Naive thymus-derived CD4-positive, alpha-beta T cell (primary cell): Measurements from ENCODE around the gene XAF1. TPM values are rescaled to one million over a fixed set of nuclear protein-coding genes. Genes with fewer than 3 reads are reported as not detected.

Experiments
- polyA plus RNA-seq, 2 donors: library from polyadenylated mRNA; unstranded; fragments of 300-500 nt; fragmentation: Illumina TruSeq; gene quantifications; one replicate each; pipeline ENCODE4 v1.2.3, GENCODE V29; 2021
- total RNA-seq, 6 experiments: library from RNA in 5 of 6; stranded (reverse) in 5 of 6; gene quantifications; 1 replicate in 5 of 6; 2 replicates in 1 of 6; pipeline ENCODE4 v1.2.3 and lab custom pipeline; 2021 to 2026

XAF1 gene
- total and polyA plus RNA-seq, 7 experiments from 2014 or later = 28.1 to 475 (median 58.1) TPM

Other genes starting within 250 kb of the XAF1 start
- gene PITPNM3, start 199.5 kb upstream of the XAF1 start, total RNA-seq = under 1 TPM; 0.46 to 0.58 (median 0.51) TPM
- gene PITPNM3, start 199.5 kb upstream of the XAF1 start, polyA plus RNA-seq = under 1 TPM in 1 of 2 donors, not detected in 1; 0.04 TPM
- gene KIAA0753, start 115.3 kb upstream of the XAF1 start, total RNA-seq = 10 to 100 TPM; 12.4 to 18.4 (median 17.9) TPM
- gene KIAA0753, start 115.3 kb upstream of the XAF1 start, polyA plus RNA-seq = 1 to 10 TPM; 2.6 to 3.5 TPM
- 10 to 100 TPM; 14.3 to 70.3 (median 18.5) TPM for gene TXNDC17, start 115.0 kb upstream of the XAF1 start, total RNA-seq
- 10 to 100 TPM; 65.1 to 89.7 TPM for gene TXNDC17, start 115.0 kb upstream of the XAF1 start, polyA plus RNA-seq
- 10 to 100 TPM; 21.4 to 41.2 (median 28.2) TPM for gene MED31, start 104.4 kb upstream of the XAF1 start, total RNA-seq
- gene MED31, start 104.4 kb upstream of the XAF1 start, polyA plus RNA-seq = 10 to 100 TPM; 24.0 to 26.7 TPM
- gene C17orf100, start 104.3 kb upstream of the XAF1 start, total RNA-seq = 1 to 10 TPM; 1.9 to 6.1 (median 1.9) TPM
- gene C17orf100, start 104.3 kb upstream of the XAF1 start, polyA plus RNA-seq = 1 to 10 TPM; 6.1 to 9.5 TPM
- gene SLC13A5, start 42.7 kb upstream of the XAF1 start, total RNA-seq = not detected
- gene SLC13A5, start 42.7 kb upstream of the XAF1 start, polyA plus RNA-seq = not detected
- gene FBXO39, start 20.2 kb downstream of the XAF1 start, total RNA-seq = 1 to 10 TPM in 1 of 5 experiments, under 1 TPM in 4; 0.30 to 7.4 (median 0.66) TPM
- gene FBXO39, start 20.2 kb downstream of the XAF1 start, polyA plus RNA-seq = under 1 TPM; 0.27 to 0.38 TPM
- not detected for gene TEKT1, start 75.7 kb downstream of the XAF1 start, total RNA-seq
- gene TEKT1, start 75.7 kb downstream of the XAF1 start, polyA plus RNA-seq = not detected
- gene ALOX12, start 240.0 kb downstream of the XAF1 start, total RNA-seq = 1 to 10 TPM in 1 of 5 experiments, not detected in 4; 1.0 TPM
- gene ALOX12, start 240.0 kb downstream of the XAF1 start, polyA plus RNA-seq = under 1 TPM; 0.08 to 0.48 TPM